ENCODE results near the gene REV3L.

The REV3L gene

DNA sequence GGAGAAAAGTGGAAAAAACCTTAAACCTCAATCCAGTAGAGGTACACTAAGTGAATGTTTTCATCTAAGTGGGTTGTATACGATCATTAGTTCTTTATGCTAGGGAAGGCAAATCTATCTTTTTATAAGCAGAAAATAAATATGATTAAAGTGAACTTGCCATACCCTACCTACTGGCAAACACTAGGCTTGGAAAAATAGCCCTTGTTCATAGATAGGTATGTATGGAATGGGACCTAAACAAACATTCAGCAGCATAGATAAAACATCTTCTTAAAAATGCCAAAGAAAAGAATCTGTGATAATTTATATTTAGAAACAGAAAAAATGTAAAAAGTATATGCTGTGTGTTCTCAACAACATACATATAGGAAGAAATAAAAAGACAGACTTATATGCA, 18.8 kb downstream of the REV3L start:
- no peak for DNase-seq

GRCh38 chr6:111462770-111463391, 20.1 kb downstream of the REV3L start:
- DNase-seq, result no peak

GRCh38 chr6:111461860-111462259, 21.2 kb downstream of the REV3L start:
- DNase-seq, result no peak

GRCh38 chr6:111458670-111459232, 24.3 kb downstream of the REV3L start:
- no peak for DNase-seq

DNA sequence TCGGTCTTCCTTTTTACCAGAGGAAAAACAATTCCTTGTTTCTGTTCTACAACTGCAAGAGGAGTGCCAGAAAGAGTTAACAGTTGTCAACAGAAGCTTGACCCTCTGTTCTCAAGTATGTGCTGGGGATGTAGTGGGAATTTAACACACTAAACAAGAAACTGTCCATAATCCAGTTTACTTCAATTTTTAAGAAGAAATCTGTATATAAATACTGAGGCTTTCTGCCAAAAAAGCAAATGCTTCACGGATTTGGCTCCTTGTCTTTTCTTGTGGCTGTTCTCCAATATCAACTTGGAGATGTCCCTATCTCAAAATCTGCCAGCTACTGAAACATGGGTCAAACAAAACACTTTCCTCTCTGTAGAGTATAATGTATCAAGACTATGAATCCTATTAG, 26.8 kb downstream of the REV3L start:
- no peak for DNase-seq

DNA sequence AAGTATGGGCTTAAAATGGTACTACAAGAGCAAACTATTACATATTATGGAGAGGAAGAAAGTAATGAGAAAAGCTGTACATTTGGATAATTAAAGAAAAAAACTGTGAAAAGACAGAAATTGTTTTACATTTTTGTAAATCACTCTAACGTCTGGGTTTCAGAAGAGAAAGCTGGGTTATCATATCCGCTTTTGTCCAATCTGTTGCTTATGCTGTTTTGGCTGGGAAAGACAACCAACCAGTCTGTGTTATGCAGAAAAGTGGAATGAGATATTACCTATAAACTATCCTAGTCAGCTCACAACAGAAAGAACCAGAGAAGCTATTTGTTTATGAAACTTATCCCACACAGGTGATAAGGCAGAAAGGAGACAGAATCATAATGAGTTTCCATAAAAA, 32.4 kb downstream of the REV3L start:
- DNase-seq, result no peak

- DNase-seq, result no peak
Observed at GRCh38 chr6:111450087-111450486, 32.9 kb downstream of the REV3L start.

DNA sequence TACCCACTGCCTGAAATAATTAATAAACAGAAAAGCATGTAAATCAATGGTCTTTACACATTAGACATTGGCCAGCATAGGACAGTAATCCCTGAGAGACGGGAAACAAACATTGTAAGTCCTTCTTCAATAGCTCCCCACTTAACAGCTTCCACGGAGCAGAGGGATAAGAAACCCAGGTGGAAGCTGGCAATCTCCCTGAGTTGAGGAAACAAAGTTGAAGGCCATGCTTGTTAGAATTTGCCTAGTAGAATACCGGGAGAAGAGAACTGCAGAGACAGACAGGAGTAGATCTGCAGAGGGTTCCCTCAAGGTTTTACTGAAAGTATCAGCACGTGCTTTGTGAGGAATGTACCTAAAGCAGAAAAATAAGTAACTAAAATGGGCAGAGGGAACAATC, 33.9 kb downstream of the REV3L start:
- no peak for DNase-seq

GRCh38 chr6:111447051-111447450, 36.0 kb downstream of the REV3L start:
- DNase-seq, result no peak

DNA sequence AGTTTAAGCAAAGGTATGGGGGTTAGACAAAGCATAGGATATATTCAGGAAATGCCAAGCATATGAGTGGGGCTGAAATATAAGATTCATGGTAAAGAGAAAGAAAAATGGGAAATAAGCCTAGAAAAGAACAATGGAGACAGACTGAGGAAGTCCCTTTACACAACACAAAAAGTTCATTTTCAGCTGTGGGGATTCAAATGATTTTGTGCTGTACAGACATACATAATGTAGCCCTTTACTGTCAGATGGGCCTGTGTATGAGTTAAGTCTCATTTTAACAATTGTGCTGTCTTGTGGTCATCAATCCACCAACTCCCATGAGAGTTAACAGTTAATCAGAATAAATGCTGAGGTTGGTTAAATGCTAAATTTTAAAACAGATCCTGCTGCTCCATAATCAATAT, 37.2 kb downstream of the REV3L start:
- no peak for DNase-seq

GRCh38 chr6:111444794-111445193, 38.2 kb downstream of the REV3L start:
- no peak for DNase-seq

GRCh38 chr6:111441678-111442243, 41.3 kb downstream of the REV3L start:
- no peak for DNase-seq

GRCh38 chr6:111439171-111439570, 43.8 kb downstream of the REV3L start:
- DNase-seq, result no peak

- no peak for DNase-seq
Observed at GRCh38 chr6:111437573-111437972, 45.4 kb downstream of the REV3L start.

- DNase-seq, result no peak
Observed at GRCh38 chr6:111432511-111432910, 50.5 kb downstream of the REV3L start.

DNA sequence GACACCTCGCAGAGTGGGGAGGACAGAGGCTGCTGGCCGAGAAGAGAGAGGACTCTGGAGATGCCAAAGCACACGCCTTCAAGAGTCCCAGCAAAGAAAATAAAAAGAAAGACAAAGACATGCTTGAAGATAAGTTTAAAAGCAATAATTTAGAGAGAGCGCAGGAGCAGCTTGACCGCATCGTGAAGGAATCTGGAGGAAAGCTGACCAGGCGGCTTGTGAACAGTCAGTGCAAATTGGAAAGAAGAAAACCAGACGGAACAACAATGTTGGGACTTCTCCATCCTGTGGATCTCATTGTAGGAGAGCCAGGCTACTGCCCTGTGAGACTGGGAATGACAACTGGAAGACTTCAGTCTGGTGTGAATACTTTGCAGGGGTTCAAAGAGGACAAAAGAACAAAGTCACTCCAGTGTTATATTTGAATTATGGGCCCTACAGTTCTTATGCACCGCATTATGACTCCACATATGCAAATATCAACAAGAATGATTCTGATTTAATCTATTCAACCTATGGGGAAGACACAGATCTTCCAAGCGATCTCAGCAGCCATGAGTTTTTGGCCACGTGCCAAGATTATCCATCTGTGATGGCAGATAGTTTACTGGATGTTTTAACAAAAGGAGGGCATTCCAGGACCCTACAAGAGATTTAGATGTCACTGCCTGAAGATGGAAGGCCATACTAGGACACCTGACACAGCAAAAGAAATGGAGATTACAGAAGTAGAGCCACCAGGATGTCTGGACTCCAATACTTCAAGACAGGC, 52.2 kb downstream of the REV3L start:
- no peak for DNase-seq

- no peak for DNase-seq
Observed at GRCh38 chr6:111429571-111429970, 53.4 kb downstream of the REV3L start.

DNA sequence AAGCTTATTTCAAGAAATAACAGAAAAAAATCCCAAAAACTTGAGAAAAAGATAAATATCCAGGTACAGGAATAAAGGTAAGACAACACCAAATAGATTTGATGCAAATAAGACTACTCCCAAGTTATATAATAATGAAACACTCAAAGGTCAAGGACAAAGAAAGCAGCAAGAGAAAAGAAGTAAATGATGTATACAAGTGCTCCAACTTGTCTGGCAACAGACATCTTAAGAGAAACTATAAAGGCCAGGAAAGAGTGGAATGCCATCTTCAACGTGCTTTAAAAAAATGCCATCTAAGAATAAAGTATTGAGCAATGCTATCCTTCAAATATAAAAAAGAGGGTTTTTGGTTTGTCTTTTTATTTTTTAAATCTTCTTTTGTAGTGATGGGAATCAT, 54.2 kb downstream of the REV3L start:
- no peak for DNase-seq

GRCh38 chr6:111427341-111428116, 55.5 kb downstream of the REV3L start:
- no peak for DNase-seq

GRCh38 chr6:111423960-111424846, 58.8 kb downstream of the REV3L start:
- DNase-seq, result no peak

- no peak for DNase-seq
Observed at GRCh38 chr6:111423055-111423633, 59.9 kb downstream of the REV3L start.

All from activated CD4-positive, alpha-beta T cell treated with anti-CD3 and anti-CD28 coated beads for 1 hour (primary cell).